CD4-positive, alpha-beta T cell treated with Interferon gamma for 1 hour (primary cell): Measurements from ENCODE around the gene AKIRIN2.
"Not testable (repeated sequence)": the region's sequence is repeated elsewhere in the genome, so short reads cannot be mapped to it uniquely, and the experiment has no call there.

Experiments used
- DNase-seq: peaks from one replicate; pipeline ENCODE4 v3.0.0-alpha.2; 2020

The AKIRIN2 gene

DNA sequence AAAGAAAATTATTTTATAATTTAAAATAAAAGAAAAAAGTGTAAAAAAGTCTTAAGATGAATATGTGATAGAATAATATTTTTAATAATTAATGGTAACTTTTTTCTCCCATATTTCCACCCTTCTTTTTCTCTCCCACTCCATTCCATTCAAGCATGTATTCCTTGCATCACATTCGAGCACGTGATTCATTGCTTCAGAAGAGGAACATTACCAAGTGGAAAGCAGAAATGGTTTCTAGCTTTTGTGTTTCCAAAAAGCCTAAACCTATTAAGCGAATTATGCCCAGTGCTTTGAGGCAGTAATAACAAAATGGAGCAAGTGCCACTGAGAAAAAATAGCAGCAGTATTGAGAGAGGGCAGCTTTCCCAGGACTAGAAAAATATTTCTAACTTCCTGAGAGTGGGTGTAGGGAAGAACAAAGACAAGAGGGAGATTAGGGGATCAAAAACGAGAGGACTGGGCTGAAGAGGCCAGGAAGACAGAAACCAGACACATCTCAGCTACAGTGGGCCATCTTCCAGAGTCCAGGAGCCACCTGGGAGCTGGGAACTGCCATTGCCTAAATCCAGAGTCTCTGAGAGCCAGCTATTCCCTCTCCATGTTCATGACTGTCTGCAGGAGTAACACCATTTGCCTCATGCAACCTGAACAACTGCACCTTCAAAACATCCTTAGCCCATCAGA, 15.0 kb upstream of the AKIRIN2 start:
- DNase-seq: no peak

DNA sequence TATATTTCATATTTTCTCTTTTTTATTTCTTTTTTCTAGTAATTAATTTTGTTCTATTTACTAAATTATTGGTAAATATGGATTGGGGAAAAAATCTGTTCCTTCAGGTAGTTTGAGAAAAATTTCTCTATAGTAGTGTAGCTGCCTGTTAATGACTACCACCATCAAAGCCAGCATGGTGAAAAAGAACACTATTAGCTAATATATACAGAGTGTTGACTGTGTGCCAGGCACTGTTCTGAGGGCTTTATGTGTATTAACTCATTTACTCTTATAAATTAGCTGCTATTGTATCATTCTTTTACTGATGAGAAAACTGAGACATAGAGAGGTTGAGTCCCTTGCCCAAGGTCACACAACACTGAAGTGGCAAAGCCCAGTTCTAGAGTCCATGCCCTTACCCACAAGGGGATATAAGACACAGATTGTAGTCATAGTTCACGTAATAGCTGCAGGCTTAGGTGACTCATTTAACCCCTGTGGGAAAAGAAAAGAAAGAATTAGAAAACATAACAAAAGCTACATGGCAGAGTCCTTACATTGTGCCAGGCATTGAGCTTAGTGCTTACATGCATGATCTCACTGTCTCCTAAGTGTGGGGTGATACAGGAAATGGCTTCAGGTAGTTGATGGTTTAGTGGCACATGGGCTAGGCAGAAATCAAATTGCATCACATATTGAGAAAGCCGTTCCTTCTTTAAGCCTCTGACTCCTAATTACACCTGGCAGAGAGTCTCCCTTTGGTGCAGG, 12.2 kb upstream of the AKIRIN2 start:
- DNase-seq: no peak

DNA sequence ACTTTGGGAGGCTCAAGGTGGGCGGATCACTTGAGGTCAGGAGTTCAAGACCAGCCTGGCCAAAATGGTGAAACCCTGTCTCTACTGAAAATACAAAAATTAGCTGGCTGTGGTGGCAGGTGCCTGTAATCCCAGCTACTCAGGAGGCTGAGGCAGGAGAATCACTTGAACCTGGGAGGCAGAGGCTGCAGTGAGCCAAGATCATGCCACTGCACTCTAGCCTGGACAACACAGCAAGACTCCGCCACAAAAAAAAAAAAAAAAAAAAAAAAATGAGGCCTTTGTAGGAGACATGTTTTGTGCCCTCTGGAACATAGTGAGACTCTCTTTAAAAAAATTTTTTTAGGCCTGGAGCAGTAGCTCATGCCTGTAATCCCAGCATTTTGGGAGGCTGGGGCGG, 10.7 kb upstream of the AKIRIN2 start:
- not testable (repeated sequence) for DNase-seq

DNA sequence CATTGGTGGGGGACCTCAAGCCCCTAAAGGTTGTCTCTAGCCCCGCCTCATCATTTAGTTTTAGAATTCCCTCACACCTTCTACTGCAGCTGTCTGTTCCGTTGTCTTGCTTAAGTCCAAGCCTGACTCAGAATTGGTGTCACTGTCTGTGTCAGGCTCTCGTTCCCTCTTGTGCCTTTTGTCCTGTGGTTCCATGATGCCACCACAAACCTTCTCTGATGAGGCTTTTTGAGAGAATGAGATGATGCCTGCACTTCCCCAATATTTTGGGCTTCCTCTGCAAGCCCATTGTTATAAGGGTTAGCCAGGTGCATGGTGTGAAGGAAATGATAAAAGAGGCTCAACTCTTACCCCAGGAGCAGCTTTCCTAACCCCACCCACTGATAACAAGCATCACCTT, 8.1 kb upstream of the AKIRIN2 start:
- no peak for DNase-seq

DNA sequence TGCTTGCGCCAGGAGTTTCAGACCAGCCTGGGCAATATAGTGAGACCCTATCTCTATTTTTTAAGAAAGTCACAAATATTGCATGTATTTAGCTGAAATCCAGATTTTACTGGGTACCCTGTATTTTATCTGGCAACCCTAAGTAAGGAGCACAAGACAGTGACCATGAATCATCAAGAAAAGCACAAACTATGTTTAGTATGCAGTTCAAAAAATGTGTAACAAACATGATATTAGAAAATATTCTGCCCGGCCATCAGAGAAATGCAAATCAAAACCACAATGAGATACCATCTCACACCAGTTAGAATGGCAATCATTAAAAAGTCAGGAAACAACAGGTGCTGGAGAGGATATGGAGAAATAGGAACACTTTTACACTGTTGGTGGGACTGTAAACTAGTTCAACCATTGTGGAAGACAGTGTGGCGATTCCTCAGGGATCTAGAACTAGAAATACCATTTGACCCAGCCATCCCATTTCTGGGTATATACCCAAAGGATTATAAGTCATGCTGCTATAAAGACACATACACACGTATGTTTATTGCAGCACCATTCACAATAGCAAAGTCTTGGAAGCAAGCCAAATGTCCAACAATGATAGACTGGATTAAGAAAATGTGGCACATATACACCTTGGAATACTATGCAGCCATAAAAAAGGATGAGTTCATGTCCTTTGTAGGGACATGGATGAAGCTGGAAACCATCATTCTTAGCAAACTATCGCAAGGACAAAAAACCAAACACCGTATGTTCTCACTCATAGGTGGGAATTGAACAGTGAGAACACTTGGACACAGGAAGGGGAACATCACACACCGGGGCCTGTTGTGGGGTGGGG, 6.8 kb upstream of the AKIRIN2 start:
- not testable (repeated sequence) for DNase-seq

DNA sequence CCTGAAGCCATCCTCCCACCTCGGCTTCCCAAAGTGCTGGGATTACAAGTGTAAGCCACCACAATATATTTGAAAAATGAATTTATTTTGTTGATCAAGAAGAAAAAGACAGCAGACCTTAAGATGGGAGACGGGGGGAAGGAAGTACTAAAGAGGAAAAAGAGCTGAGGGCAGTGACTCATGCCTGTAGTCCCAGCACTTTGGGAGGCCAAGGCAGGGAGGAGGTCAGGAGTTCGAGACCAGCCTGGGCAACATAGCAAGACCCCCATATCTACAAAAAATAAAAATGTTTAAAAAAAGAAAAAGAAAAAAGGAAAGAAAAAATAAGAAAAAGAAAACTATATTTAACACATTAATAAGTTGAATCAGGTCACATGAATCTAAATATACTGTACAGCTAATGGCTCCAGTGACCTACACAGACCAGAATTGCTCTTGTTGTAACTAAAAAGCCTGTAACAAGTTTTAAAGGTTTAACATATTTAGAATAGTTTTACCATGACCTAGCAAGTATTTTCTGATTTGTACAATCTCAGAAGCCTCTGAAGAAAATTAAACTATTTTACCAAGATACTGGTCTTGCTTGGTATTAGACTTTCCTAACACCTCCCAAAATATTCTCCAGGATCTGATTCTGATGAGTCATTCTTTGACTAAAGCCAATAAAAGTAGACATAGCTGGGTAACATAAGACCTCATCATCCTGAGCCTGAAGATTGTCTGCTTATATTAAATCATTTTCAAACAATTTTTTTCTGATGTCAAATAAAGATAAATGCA, 4.3 kb upstream of the AKIRIN2 start:
- no peak for DNase-seq

DNA sequence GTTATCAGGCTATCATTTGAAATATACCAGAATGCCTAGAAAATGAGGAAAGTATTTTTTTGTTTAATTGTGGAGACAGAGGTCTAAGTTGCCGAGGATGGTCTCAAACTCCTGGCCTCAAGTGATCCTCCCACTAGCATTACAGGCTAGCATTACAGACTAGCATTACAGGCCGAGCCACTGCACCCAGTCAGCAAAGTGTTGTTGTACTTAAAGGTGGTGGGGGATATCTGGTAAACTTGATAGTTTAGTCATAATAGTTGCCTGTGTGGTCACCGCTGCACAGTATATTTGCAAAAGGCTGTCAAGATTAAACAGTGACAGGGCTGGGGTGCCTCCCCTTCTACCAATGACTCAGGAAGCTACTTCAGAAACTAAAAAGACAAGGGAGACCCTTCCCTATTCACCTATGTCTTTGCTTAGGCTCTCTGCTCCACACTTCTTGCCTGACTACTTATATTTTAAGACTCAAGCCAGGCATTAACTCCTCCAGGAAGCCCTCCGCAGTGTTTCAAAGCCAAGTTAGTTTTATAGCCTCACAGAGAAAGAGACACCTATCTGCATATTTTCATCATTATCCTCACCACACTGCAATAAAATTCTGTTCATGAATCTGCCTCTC, 3.1 kb upstream of the AKIRIN2 start:
- DNase-seq: no peak

DNA sequence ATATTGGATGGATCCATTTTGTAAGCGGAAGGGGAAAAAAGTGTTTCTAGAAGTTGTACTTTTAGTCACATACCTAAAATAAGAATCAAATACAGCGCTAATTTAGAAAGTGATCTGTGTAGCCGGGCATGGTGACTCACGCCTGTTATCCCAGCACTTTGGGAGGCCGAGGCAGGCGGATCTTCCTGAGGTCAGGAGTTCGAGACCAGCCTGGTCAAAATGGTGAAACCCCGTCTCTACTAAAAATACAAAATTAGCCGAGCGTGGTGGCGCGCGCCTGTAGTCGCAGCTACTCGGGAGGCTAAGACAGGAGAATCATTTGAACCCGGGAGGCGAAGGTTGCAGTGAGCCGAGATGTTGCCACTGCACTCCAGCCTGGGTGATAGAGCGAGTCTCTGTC, 1.0 kb upstream of the AKIRIN2 start:
- not testable (repeated sequence) for DNase-seq

DNA sequence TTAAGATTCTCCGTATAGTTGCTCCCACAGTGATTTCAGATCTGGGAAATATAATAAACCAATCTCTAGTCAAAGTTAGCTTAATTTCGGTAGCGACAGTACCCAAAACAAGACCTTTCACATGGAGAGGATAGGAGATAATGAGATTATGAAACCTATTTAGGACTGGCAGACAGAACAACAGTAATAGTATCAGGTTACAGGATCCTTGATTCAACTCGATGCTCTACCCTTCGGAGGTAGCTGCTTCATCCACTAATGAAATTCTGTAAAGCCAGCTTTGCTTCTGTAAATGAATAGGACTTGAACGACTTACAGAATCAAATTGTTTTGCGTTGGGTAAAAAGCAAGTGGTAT, 534 bp upstream of the AKIRIN2 start:
- DNase-seq: no peak

DNA sequence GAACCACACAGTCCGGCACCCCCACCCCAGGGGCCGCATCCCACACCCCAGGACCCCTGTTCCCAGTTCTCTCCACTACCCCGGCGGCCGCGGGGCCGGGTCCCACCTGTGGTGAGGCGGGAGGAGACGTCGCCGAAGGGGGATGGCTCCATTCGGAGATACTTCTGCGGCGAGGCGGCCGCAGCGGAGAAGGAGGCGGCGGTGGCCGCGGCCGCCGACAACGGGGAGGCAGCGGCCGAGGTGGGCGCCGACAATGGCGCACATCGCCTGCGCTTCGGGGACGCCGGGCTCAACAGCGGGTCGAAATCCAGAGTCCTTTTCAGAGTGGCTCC, 723 bp downstream of the AKIRIN2 start:
- peak; percentile 13 for DNase-seq

DNA sequence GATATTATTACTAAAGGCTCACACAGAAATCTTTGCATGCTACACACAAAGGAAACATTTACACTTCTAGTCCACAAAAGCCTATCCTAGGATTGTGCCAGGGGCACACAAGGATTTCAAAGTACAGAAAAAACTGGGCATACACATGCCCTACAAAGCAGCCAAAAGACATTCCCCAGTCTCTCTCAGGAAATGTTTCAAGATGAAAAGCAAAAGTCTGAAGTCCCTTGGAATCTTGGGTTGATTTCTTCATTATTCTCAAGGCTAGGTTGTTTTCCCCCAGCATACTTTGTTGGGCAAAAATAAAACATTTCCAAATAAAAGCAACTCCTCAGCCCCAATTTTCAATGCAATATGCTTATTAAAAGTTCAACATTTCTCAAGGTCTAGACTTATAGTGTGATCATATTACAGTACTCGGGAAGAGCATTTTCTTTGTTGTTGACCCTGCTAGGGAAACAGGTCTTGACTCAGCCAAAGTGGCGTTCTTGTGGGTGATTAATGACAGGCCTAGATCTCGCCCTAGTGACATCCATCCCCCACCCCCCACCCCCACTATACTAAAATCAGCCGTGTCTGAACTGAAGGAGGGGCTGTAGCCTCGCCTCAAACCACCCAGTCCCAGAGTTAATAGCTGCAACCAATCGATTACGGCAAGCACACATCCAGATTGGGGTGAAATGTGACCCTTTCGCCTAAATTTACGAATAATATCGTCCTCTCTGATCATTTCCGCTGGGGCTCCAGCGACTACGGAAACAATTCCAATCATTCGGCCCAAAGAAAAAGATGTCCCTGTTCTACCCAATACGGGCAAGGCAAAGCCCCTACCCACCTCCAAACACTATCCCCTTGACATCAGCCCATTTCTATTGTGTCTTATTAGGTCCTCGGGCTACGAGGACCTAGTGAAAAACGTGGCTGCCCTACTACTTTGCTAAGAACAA, 1.4 kb downstream of the AKIRIN2 start:
- peak; percentile 57 for DNase-seq

DNA sequence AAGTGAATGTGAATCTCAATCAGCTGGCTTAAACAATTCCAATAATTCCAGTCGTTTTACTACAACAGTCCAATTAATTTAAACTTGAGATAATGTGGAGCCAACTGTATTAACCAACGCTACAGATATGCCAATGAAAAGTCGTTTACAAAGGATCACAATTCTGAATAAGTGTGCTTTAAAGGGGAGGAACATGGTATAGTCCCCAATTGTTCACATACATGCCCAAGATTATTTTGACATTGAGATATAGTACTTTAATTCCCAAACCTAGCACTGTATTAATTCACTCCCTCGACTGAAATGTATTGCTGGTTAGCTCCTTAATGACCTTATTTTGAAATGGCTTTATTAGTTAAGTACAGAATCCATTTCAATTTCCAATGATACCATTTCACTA, 2.5 kb downstream of the AKIRIN2 start:
- no peak for DNase-seq

DNA sequence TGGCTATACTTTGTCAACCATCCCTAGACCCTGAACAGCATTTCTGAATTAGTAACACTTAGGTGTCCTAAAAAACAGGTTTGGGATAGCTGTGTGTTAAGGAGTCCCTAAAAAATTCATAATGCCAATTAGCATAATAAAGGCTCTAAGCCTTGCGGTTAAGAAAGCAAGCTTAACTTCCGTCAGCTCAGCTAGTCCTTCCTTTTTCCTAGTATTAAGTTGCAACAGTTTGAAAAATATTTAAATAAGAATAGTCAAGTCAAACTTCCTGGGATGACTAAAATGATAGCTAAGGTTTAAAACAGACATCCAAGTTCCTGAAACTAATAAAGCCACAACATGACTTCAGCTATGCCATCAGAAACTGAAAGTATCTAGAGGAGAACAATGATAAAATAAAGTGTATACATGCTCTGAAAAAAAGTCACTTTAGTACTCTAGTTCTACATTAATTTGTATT, 3.5 kb downstream of the AKIRIN2 start:
- DNase-seq: no peak

DNA sequence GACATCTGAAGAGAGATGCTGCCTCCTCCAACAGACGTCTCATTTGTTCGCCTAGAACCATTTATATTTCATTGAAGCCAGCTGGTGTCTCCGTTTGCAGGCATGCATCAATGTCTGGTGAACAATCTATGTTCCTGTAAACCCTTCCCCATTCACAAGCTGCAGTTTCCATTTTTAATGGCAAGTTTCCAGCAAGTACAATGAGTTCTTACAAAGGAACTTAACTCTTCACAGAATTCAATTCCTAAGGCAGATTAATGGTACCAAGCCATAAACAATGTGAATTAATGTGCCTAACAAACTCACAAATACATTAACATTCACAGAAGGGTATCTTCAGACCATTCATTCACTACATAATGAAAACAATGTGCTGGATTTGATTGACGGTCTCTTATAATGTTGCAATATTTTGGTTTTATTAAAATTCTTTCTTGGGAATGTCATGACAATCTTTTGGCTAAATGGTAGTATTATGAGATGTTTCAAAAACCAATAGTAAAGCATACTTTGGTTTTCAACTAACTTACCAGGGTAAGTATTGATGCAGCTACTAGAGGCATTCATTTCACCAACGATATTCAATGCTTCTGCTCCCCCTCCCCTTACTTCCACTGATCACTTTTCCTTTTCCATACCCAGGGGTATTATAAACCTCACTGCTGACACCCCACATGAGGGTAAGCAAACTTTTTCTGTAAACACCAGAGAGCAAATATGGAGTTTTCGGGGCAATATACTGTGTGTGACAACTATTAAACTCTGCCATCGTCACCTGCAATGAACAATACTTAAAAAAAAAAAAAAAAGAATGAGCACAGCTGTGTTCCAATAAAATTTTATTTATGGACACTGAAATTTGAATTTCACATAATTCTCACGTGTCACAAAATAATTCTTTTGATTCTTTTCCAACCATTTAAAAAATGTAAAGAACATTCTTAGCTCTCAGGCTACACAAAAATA, 4.2 kb downstream of the AKIRIN2 start:
- no peak for DNase-seq

DNA sequence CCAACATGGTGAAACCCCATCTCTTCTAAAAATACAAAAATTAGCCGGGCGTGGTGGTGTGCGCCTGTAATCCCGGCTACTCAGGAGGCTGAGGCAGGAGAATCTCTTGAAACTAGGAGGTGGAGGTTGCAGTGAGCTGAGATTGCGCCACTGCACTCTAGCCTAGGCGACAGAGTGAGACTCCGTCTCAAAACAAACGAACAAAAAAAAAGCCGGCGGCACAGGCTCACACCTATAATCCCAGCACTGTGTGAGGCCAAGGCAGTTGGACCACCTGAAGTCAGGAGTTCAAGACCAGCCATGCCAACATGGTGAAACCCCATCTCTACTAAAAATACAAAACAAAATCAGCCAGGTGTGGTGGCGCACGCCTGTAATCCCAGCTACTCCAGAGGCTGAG, 5.2 kb downstream of the AKIRIN2 start:
- not testable (repeated sequence) for DNase-seq

DNA sequence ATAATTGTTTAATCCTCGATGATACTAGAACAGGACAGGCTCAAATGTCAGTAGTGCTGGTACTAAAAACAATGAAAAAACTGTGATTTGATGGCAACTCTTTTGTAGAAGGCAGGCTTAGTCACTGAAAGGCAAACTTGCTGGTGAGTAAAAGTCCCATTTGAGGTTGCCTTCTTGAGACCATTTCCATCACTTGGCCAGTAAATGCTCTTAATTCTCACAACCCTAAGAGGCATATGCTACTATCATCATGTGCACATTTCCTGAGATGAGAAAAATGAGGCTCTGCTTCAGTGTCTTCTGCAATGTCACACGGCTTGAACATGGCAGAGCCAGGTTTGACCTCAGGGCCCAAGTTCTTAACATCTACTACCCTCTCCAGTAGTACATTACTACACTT, 9.9 kb downstream of the AKIRIN2 start:
- DNase-seq: no peak

DNA sequence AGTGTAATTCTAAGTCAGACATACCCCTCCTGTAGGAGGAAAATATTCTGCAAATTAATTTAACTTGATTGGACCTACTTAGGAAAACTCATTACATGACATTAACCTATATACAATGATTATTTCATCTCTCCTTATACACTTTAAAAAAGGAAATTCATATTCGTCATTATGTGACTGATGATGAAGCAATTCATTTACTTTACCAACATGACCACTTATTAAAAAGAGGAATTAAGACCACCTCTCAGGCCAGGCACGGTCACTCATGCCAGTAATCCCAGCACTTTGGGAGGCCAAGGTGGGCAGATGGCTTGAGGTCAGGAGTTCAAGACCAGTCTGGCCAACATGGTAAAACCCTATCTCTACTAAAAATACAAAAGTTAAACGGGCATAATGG, 11.6 kb downstream of the AKIRIN2 start:
- no peak for DNase-seq

DNA sequence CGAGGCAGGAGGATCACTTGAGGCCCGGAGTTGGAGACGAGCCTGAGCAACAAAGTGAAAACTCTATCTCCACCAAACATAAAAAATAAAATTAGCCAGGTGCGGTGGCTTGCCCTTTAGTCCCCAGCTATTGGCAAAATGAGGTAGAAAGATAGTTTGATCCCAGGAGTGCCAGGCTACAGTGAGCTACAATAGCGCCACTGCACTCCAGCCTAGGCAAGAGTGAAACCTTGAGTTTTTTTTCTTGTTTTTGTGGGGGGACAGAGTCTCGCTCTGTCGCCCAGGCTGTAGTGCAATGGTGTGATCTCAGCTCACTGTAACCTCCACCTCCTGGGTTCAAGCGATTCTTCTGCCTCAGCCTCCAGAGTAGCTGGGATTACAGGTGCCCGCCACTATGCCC, 14.1 kb downstream of the AKIRIN2 start:
- DNase-seq: not testable (repeated sequence)

DNA sequence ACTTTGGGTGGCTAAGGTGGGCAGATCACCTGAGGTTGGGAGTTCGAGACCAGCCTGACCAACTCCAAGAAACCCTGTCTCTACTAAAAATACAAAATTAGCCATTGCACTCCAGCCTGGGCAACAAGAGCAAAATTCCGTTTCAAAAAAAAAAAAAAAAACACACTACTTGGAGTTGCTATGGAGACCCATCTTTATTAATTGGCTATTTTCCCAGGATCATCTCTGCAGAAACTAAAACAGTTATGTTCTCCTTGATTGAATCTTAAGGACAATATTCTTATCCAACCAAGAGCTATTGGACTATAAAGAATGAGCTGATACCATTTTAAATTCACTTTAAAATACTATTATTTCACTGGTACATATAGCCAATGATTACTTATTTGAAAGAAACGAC, 14.7 kb downstream of the AKIRIN2 start:
- DNase-seq: no peak

DNA sequence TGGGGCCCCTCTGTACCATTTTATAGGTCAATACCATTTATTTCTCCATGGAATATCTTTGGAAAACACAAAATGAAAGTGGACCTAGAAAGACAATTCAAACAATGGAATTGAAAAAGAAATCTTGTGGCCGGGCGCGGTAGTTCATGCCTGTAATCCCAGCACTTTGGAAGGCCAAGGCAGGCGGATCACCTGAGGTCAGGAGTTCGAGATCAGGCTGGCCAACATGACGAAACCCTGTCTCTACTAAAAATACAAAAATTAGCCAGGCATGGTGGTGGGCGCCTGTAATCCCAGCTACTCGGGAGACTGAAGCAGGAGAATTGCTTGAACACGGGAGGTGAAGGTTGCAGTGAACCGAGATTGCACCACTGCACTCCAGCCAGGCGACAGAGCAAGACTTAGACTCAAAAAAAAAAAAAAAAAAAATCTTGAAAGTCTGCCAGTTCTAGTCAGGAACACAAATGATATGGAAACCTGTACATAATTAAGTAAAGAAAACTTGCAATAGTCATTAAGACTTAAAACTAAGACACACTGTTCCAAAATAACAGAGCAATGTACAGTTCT, 15.3 kb downstream of the AKIRIN2 start:
- DNase-seq: not testable (repeated sequence)
